Measurements from ENCODE around the gene IQGAP2.

IQGAP2 gene

DNA sequence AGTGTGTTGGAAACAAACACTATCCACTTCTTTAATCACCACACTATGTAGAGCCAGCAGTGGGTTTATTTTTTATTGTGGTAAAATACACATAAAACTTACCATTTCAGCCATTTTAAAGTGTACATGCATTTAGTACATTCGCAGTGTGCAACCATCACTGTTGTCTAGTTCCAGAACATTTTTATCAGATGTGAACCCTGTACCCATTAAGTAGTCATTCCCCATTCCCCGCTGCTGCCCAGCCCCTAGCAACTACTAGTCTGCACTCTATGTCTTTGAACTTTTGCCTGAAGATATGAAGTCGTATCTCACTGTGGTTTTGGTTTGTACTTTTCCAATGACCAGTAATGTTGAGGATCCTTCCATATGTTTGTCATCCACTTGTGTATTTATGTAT is 282.6 kb downstream of the IQGAP2 start:
- Histone ChIP-seq H3K9me3 (ENCODE audit: control insufficient read depth in 2 of 2, low read length in 2 of 2) (no peaks in the 10 kb centered on the region), H3K4me1 (ENCODE audit: control insufficient read depth in 2 of 2, insufficient read depth in 2 of 2, low read length in 2 of 2) (peaks cover 1 to 5% of the 10 kb centered on the region in 2 donors), H3K27me3 (ENCODE audit: control insufficient read depth in 2 of 2, insufficient read depth in 2 of 2, low read length in 2 of 2) (no peaks in the 10 kb centered on the region), H3K27ac (ENCODE audit: low read depth in 2 of 2, low read length in 2 of 2) (no peak overlapping the region), H3K9ac (ENCODE audit: low read depth in 1 of 2, low read length in 2 of 2) (no peak overlapping the region), H3K4me3 (ENCODE audit: low read length in 2 of 2) (no peak overlapping the region), H3K36me3 (ENCODE audit: control insufficient read depth in 2 of 2, insufficient read depth in 2 of 2, low read length in 2 of 2) (peaks cover 3 to 4% of the 10 kb centered on the region in 2 donors)

DNA sequence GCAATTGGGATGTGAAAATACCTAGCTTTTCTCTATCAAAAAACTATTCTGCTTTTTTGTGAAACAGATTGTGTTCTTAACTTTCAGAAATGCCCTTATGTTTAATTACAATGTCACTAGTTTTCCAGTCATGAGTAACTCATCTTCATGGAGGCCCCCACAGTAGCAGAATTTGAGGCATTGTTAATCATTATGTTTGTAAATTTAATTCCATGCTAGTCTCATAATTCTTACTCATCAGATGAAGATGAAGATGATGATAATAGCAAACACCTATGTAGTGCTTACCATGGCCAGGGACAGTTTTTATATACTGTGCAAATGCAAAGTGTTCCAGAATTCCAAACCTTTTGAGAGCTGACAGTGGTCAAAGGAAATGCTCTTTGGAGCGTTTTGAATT is 285.1 kb downstream of the IQGAP2 start:
- H3K4me3 ChIP-seq (ENCODE audit: low read length in 2 of 2): no peak overlapping the region
- H3K27ac ChIP-seq (ENCODE audit: low read depth in 2 of 2, low read length in 2 of 2): no peak overlapping the region
- no peaks in the 10 kb centered on the region for H3K9me3 ChIP-seq (ENCODE audit: control insufficient read depth in 2 of 2, low read length in 2 of 2)
- H3K27me3 ChIP-seq (ENCODE audit: control insufficient read depth in 2 of 2, insufficient read depth in 2 of 2, low read length in 2 of 2): no peaks in the 10 kb centered on the region
- H3K4me1 ChIP-seq (ENCODE audit: control insufficient read depth in 2 of 2, insufficient read depth in 2 of 2, low read length in 2 of 2): peaks cover 6 to 9% of the 10 kb centered on the region in 2 donors
- H3K9ac ChIP-seq (ENCODE audit: low read depth in 1 of 2, low read length in 2 of 2): no peak overlapping the region
- H3K36me3 ChIP-seq (ENCODE audit: control insufficient read depth in 2 of 2, insufficient read depth in 2 of 2, low read length in 2 of 2): peaks cover 4 to 12% of the 10 kb centered on the region in 2 donors

DNA sequence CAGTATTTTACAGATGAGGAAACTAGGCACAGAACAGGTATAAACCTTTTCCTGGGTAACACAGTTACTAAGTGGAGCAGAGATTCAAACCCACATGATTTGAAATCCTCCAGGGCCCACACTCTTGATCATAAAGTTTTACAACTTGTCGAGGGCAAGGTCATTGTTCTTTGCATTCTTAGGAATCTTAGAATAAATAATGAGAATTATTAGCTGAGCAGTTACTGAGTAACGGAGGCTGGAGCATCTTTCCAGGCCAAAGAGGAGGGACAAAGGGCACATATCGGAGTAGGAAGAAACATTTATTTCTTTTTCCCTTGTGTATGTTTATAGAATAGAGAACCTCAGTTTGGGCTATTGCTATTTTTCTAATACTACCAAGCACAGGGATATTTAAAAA is 285.8 kb downstream of the IQGAP2 start:
- H3K36me3 ChIP-seq (ENCODE audit: control insufficient read depth in 2 of 2, insufficient read depth in 2 of 2, low read length in 2 of 2): peaks cover 4 to 12% of the 10 kb centered on the region in 2 donors
- H3K27me3 ChIP-seq (ENCODE audit: control insufficient read depth in 2 of 2, insufficient read depth in 2 of 2, low read length in 2 of 2): no peaks in the 10 kb centered on the region
- H3K27ac ChIP-seq (ENCODE audit: low read depth in 2 of 2, low read length in 2 of 2): no peak overlapping the region
- H3K9ac ChIP-seq (ENCODE audit: low read depth in 1 of 2, low read length in 2 of 2): no peak overlapping the region
- no peak overlapping the region for H3K4me3 ChIP-seq (ENCODE audit: low read length in 2 of 2)
- no peaks in the 10 kb centered on the region for H3K9me3 ChIP-seq (ENCODE audit: control insufficient read depth in 2 of 2, low read length in 2 of 2)
- H3K4me1 ChIP-seq (ENCODE audit: control insufficient read depth in 2 of 2, insufficient read depth in 2 of 2, low read length in 2 of 2): peaks cover 6 to 7% of the 10 kb centered on the region in 2 donors

DNA sequence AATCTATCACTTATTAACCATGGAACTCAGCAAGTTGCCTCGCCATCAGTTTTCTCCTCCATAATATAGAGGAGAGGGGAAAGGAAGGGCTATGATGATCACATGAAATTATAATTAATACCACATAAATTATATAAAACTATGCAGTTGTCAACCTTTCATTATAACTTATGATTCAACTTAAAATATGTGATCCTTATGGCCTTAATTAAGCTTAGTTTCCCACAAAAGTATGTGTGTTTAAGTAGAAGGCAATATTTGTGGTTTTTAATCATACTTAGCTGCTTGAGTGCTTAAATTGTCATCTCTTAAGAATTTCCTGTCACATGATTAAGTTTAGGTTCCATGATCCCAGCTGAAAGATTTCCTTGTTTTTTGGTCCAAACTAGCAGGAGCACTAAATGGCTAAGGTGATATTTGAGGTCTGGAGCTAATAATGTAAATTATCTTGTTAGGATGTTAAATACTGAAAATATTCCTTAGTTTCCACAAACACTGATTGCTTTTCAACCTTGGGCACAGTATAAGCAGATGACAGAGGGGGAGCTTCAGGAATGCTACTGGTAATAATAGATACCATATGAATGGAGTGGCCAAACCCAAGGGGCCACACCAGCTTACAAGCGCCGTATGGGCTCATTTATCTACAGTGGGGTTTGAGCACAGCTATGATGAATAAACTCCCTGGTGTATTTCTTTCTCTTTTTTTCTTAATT is 286.4 kb downstream of the IQGAP2 start:
- H3K27me3 ChIP-seq (ENCODE audit: control insufficient read depth in 2 of 2, insufficient read depth in 2 of 2, low read length in 2 of 2): no peaks in the 10 kb centered on the region
- H3K36me3 ChIP-seq (ENCODE audit: control insufficient read depth in 2 of 2, insufficient read depth in 2 of 2, low read length in 2 of 2): peaks cover 7 to 15% of the 10 kb centered on the region in 2 donors
- H3K4me1 ChIP-seq (ENCODE audit: control insufficient read depth in 2 of 2, insufficient read depth in 2 of 2, low read length in 2 of 2): peaks cover 6 to 7% of the 10 kb centered on the region in 2 donors
- no peak overlapping the region for H3K9ac ChIP-seq (ENCODE audit: low read depth in 1 of 2, low read length in 2 of 2)
- no peak overlapping the region for H3K4me3 ChIP-seq (ENCODE audit: low read length in 2 of 2)
- no peaks in the 10 kb centered on the region for H3K9me3 ChIP-seq (ENCODE audit: control insufficient read depth in 2 of 2, low read length in 2 of 2)
- H3K27ac ChIP-seq (ENCODE audit: low read depth in 2 of 2, low read length in 2 of 2): no peak overlapping the region

DNA sequence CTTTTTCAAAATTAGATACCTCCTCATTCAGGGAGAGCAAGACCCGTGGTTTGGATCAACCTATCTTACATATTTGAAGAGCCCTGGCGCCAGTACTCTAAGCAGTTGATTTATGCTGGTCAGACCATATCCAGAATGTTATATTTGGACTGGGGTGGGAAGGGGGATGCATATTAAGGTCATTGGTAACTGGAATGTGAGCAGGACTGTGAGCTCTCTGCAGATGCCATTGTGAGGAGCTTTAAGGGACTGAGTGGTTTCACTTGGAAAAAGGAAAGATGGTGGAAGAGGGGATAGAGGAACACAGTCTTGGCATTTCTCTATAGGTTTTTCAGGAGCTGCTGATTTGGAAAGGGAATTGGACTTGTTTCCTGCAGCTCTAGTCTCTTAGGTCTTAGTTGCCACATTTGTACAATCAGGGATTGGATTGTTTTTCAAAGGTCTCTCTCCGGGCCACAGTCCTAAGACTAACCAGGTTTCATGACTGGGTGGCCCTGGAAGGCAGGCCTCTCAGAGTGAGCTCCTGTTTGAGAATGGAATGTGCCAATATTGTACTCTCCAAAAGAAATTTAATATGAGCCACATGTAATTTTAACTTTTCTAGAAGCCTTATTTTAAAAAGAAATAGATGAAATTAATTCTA is 287.1 kb downstream of the IQGAP2 start:
- H3K36me3 ChIP-seq (ENCODE audit: control insufficient read depth in 2 of 2, insufficient read depth in 2 of 2, low read length in 2 of 2): peaks cover 6 to 17% of the 10 kb centered on the region in 2 donors
- H3K27ac ChIP-seq (ENCODE audit: low read depth in 2 of 2, low read length in 2 of 2): peak overlapping the region in 1 of 2 donors; percentile 23
- no peaks in the 10 kb centered on the region for H3K27me3 ChIP-seq (ENCODE audit: control insufficient read depth in 2 of 2, insufficient read depth in 2 of 2, low read length in 2 of 2)
- no peak overlapping the region for H3K4me3 ChIP-seq (ENCODE audit: low read length in 2 of 2)
- peaks cover 4 to 6% of the 10 kb centered on the region in 2 donors for H3K4me1 ChIP-seq (ENCODE audit: control insufficient read depth in 2 of 2, insufficient read depth in 2 of 2, low read length in 2 of 2)
- H3K9ac ChIP-seq (ENCODE audit: low read depth in 1 of 2, low read length in 2 of 2): no peak overlapping the region
- H3K9me3 ChIP-seq (ENCODE audit: control insufficient read depth in 2 of 2, low read length in 2 of 2): no peaks in the 10 kb centered on the region

DNA sequence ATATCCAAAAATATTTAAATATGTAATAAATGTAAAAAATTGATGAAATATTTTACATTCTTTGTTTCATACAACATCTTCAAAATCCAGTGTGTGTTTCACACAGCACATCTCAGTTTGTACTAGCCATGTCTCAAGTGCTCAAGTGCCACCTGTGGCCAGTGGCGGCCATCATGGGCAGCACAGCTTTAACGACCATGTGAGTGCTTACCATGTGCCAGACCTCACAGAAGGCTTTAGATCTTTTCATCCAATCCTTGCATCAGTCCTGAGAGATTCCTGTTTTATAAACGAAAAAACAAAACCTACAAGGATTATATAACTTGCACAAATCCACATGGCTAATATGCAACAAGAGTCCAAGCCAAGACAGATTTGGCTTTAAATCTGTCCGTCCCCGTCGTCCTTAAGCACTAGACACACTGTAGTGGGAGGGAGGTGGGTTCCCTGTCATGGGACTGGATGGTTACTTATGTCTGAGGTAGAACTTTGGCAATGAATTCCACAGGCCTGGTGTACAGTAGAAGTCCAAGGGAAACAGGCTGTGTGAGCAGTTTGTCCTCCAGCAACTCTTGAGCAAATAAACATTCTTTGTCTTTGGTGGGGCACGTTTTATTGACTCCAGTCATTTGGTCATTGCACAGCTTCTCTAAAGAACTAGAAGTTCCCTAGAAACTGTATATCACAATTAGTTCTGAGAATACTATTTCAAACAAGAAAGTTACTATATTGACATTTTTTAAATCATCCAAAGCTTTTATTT is 287.8 kb downstream of the IQGAP2 start:
- Histone ChIP-seq H3K27me3 (ENCODE audit: control insufficient read depth in 2 of 2, insufficient read depth in 2 of 2, low read length in 2 of 2) (no peaks in the 10 kb centered on the region), H3K4me1 (ENCODE audit: control insufficient read depth in 2 of 2, insufficient read depth in 2 of 2, low read length in 2 of 2) (peaks cover 4 to 6% of the 10 kb centered on the region in 2 donors), H3K36me3 (ENCODE audit: control insufficient read depth in 2 of 2, insufficient read depth in 2 of 2, low read length in 2 of 2) (peaks cover 8 to 21% of the 10 kb centered on the region in 2 donors), H3K9me3 (ENCODE audit: control insufficient read depth in 2 of 2, low read length in 2 of 2) (no peaks in the 10 kb centered on the region), H3K27ac (ENCODE audit: low read depth in 2 of 2, low read length in 2 of 2) (peak overlapping the region; percentile 52 to 66), H3K4me3 (ENCODE audit: low read length in 2 of 2) (no peak overlapping the region), H3K9ac (ENCODE audit: low read depth in 1 of 2, low read length in 2 of 2) (no peak overlapping the region)

DNA sequence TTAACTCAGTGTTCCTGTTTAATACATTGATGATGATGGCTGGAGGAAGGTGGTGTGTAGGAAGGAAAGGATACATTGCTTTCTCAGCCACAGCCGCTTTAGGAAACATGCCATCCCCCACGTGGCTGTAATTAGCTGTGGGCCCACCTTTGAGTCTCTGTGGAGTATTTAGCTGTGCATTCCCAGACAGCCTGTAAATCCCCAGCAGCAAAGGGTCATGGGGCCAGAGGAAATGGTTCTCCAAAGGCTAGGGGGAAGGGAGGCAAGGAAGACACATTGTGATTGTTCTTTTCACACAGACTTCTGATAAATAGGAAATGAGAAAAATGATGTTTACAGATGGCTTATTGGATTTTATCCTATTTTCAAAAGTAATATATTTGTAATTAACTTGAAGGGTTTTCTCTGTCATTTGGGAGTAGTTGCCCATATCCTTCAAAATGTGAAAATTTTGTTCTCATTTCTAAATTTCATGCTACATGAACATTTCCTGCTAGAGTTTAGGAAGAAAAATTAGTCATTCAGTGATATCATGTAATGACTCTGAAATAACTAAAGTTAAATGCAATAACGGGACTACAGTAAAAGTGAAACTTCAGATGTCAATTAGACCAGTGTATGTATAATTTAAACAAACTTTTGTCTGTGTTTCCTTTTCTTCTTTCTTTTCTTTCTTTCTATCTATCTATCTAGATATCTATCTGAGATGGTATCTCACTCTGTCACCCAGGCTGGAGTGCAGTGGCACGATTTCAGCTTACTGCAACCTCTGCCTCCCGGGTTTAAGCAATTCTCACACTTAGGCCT is 288.6 kb downstream of the IQGAP2 start:
- H3K9me3 ChIP-seq (ENCODE audit: control insufficient read depth in 2 of 2, low read length in 2 of 2): no peaks in the 10 kb centered on the region
- peaks cover 13 to 21% of the 10 kb centered on the region in 2 donors for H3K36me3 ChIP-seq (ENCODE audit: control insufficient read depth in 2 of 2, insufficient read depth in 2 of 2, low read length in 2 of 2)
- H3K4me3 ChIP-seq (ENCODE audit: low read length in 2 of 2): no peak overlapping the region
- peaks cover 4 to 6% of the 10 kb centered on the region in 2 donors for H3K4me1 ChIP-seq (ENCODE audit: control insufficient read depth in 2 of 2, insufficient read depth in 2 of 2, low read length in 2 of 2)
- H3K27ac ChIP-seq (ENCODE audit: low read depth in 2 of 2, low read length in 2 of 2): peak overlapping the region; percentile 52 to 64
- H3K9ac ChIP-seq (ENCODE audit: low read depth in 1 of 2, low read length in 2 of 2): no peak overlapping the region
- no peaks in the 10 kb centered on the region for H3K27me3 ChIP-seq (ENCODE audit: control insufficient read depth in 2 of 2, insufficient read depth in 2 of 2, low read length in 2 of 2)

DNA sequence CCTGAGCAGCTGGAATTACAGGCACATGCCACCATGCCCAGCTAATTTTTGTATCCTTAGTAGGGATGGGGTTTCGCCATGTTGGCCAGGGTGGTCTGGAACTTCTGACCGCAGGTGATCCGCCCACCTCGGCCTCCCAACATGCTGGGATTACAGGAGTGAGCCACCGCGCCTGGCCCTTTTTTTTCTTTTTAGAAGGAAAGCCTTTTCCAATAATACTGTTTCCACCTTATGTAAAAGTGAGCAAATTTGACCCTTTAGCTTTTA is 289.1 kb downstream of the IQGAP2 start:
- Histone ChIP-seq H3K36me3 (ENCODE audit: control insufficient read depth in 2 of 2, insufficient read depth in 2 of 2, low read length in 2 of 2) (peaks cover 13 to 21% of the 10 kb centered on the region in 2 donors), H3K9ac (ENCODE audit: low read depth in 1 of 2, low read length in 2 of 2) (no peak overlapping the region), H3K4me1 (ENCODE audit: control insufficient read depth in 2 of 2, insufficient read depth in 2 of 2, low read length in 2 of 2) (peaks cover 4 to 6% of the 10 kb centered on the region in 2 donors), H3K9me3 (ENCODE audit: control insufficient read depth in 2 of 2, low read length in 2 of 2) (no peaks in the 10 kb centered on the region), H3K27ac (ENCODE audit: low read depth in 2 of 2, low read length in 2 of 2) (no peak overlapping the region), H3K4me3 (ENCODE audit: low read length in 2 of 2) (no peak overlapping the region), H3K27me3 (ENCODE audit: control insufficient read depth in 2 of 2, insufficient read depth in 2 of 2, low read length in 2 of 2) (no peaks in the 10 kb centered on the region)

DNA sequence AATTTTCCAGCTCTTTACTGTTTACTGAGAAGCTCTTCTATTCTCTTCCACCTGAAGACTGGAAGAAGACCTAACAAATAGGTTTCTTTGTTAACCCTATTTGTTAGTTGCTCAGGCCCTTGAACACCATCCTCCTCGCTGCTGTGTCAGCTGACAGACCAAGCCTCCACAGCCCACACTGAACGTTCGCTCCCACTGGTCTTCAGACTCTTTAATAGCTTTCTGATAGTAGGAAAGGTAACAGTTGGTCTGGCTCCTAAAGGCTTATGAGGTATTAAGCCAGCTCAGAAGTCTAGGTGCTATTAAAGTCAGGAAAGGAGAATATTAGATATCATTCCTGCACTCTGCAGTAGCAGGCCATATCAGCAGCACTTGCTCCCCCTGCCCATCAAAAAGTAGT is 289.6 kb downstream of the IQGAP2 start:
- Histone ChIP-seq H3K9ac (ENCODE audit: low read depth in 1 of 2, low read length in 2 of 2) (no peak overlapping the region), H3K4me1 (ENCODE audit: control insufficient read depth in 2 of 2, insufficient read depth in 2 of 2, low read length in 2 of 2) (peaks cover 4 to 6% of the 10 kb centered on the region in 2 donors), H3K36me3 (ENCODE audit: control insufficient read depth in 2 of 2, insufficient read depth in 2 of 2, low read length in 2 of 2) (peaks cover 13 to 21% of the 10 kb centered on the region in 2 donors), H3K27me3 (ENCODE audit: control insufficient read depth in 2 of 2, insufficient read depth in 2 of 2, low read length in 2 of 2) (no peaks in the 10 kb centered on the region), H3K9me3 (ENCODE audit: control insufficient read depth in 2 of 2, low read length in 2 of 2) (no peaks in the 10 kb centered on the region), H3K4me3 (ENCODE audit: low read length in 2 of 2) (no peak overlapping the region), H3K27ac (ENCODE audit: low read depth in 2 of 2, low read length in 2 of 2) (no peak overlapping the region)
